Peyer's patch (tissue), 4 donors: Measurements from ENCODE around the gene NFE2L1. TPM values are rescaled to one million over a fixed set of nuclear protein-coding genes. Genes with fewer than 3 reads are reported as not detected.

Experiments used
- DNase-seq, 3 donors: peaks; one replicate each; pipeline ENCODE4 v3.0.0-alpha.2; 2017 to 2019
- H3K27ac ChIP-seq, 4 donors: fragments of 200-600 bp; sonication (generic); one replicate each; pipeline ENCODE4 v1.5.1; 2016 to 2019
- H3K27me3 ChIP-seq, 2 donors: fragments of 200-600 bp; sonication (generic); one replicate each; pipeline ENCODE4 v1.5.1; 2019
- H3K36me3 ChIP-seq, 3 donors: fragments of 200-600 bp; sonication (generic); one replicate each; pipeline ENCODE4 v1.5.1; 2016 to 2019
- H3K4me1 ChIP-seq, 4 donors: fragments of 200-600 bp; sonication (generic); one replicate each; pipeline ENCODE4 v1.5.1; 2016 to 2019
- H3K4me3 ChIP-seq, 4 donors: fragments of 200-600 bp; sonication (generic); 1 replicate in 3 of 4; 2 replicates in 1 of 4; pipeline ENCODE4 v1.5.1; 2016 to 2019; ENCODE audit warnings: mild to moderate bottlenecking in 1 of 4
- H3K9me3 ChIP-seq, 4 donors: fragments of 200-600 bp; sonication (generic); one replicate each; pipeline ENCODE4 v1.5.1; 2016 to 2019; ENCODE audit warnings: mild to moderate bottlenecking in 1 of 4
- POLR2A ChIP-seq, 2 donors: fragments of 450-650 bp; IDR thresholded peaks; one replicate each; pipeline ENCODE4 v1.5.1; 2017; ENCODE audit warnings: antibody characterized with exemption in 2 of 2, mild to moderate bottlenecking in 2 of 2, moderate library complexity in 2 of 2
- total RNA-seq, 4 donors: library from RNA; depleted of rRNA; stranded (reverse); fragments of >200 nt; gene quantifications; one replicate each; pipeline ENCODE4 v1.1.0, GENCODE V29; 2016
- TF ChIP-seq, protein P1 (sequence below), 6 experiments: fragments of 450-650 bp in 4 of 6; fragments of 200-600 bp in 2 of 6; sonication (generic) in 1 of 6; IDR thresholded peaks; one replicate each; pipeline ENCODE4 v1.5.1; 2017 to 2019; ENCODE audit warnings: antibody characterized with exemption in 6 of 6, mild to moderate bottlenecking in 3 of 6, moderate library complexity in 1 of 6

NFE2L1 gene
- total RNA-seq, 4 donors from 2014 or later: 89.1 to 228 (median 217) TPM

DNA sequence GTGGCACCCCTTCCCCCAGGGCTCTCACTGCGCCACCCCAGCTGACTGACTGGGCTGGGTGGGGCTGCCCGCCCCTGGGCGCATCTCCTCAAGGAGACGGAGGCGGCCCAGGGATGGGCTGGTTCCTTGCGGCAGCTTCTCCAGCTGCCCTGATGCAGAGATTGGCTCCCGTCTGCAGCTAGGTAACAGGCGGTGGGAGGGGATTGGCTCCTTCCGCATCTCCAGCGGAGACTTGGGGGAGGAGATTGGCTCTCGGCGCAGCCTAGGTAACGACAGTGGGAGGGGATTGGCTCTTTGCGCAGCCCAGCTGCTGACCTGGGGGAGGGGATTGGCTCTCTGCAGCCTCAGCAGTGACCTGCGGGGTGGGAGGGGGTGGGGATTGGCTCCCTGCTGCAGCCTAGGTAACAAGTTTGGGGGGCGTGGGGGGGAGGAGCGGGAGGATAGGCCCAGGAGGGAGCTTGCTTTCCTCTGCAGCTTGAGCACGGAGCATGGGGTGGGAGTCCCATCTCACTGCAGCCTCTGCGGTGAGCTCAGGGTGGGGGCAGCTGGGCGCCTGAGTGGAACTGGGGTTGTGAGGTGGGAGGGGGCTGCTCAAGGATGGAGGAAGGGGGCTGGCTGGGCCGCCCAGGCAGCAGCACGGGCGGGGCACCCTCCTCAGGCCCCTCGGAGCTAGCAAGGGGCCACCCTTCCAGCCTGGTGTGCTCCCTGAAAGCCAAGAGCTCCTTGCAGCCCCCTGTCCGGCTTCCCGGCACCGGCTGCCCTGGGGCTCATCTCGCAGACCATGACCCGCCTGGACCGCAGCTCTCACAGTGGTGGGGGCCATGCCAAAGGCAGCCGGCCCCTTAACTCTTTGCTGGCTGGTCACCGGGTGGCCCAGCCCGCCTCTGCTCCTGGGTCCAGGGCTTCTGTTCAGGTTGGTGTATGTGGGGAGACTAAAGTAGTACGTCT lies 6.4 kb downstream of the NFE2L1 start:
- Histone ChIP-seq H3K4me3 (peak overlapping the region in 2 of 4 donors; percentile 80 to 85), H3K4me1 (peaks cover 3 to 61% (median 37%) of the 10 kb centered on the region in 4 donors), H3K27ac (peak overlapping the region; percentile 20 to 99 (median 78)), H3K36me3 (peaks cover 0 to 86% (median 0%) of the 10 kb centered on the region in 3 donors), H3K9me3 (no peaks in the 10 kb centered on the region), H3K27me3 (no peaks in the 10 kb centered on the region)
- no peak for DNase-seq
- TF ChIP-seq, protein P1, sequence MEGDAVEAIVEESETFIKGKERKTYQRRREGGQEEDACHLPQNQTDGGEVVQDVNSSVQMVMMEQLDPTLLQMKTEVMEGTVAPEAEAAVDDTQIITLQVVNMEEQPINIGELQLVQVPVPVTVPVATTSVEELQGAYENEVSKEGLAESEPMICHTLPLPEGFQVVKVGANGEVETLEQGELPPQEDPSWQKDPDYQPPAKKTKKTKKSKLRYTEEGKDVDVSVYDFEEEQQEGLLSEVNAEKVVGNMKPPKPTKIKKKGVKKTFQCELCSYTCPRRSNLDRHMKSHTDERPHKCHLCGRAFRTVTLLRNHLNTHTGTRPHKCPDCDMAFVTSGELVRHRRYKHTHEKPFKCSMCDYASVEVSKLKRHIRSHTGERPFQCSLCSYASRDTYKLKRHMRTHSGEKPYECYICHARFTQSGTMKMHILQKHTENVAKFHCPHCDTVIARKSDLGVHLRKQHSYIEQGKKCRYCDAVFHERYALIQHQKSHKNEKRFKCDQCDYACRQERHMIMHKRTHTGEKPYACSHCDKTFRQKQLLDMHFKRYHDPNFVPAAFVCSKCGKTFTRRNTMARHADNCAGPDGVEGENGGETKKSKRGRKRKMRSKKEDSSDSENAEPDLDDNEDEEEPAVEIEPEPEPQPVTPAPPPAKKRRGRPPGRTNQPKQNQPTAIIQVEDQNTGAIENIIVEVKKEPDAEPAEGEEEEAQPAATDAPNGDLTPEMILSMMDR (IDR thresholded peaks at IDR 0.05): no peak
- no peak for TF ChIP-seq POLR2A (IDR thresholded peaks at IDR 0.05)

DNA sequence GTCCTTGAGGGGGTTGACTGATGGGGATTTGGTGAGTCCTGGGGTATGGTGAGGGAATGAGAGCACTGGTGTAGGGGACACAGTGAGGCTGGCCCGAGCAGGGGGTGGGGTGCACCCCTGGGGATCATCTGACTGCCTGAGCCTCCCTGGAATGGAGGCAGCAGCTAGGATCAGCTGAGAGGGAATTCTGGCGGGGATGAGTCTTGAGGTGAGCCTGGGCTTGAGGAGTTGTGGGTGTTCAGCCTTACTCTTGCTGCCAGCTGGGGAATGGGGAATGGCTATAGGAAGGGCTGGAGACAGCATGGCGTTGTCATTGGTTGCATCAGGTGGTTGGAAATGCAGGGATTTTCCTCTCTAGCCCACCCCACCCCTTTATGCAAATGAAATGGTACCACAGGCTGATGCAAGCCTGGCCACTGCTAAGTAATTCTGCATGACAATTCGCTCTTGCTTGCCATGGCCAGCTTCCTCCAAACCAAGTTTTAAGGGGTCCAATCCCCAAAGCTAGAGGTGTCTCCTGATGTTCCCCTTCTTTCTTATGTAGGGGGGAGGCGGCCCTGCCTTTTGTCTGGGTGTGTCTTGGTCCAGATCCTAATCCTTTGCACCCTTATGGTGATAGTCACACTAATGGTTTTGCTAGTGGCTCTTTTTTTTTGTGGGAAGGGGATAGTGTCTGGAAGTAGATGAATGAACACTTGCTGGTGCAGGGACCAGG lies 7.5 kb downstream of the NFE2L1 start:
- TF ChIP-seq, protein P1 (IDR thresholded peaks at IDR 0.05): no peak
- TF ChIP-seq POLR2A (IDR thresholded peaks at IDR 0.05): no peak
- H3K4me1 ChIP-seq: peaks cover 3 to 49% (median 32%) of the 10 kb centered on the region in 4 donors
- H3K27ac ChIP-seq: peak overlapping the region in 1 of 4 donors; percentile 30
- no peak for DNase-seq
- no peaks in the 10 kb centered on the region for H3K27me3 ChIP-seq
- no peaks in the 10 kb centered on the region for H3K9me3 ChIP-seq
- peaks cover 0 to 96% (median 0%) of the 10 kb centered on the region in 3 donors for H3K36me3 ChIP-seq
- no peak overlapping the region for H3K4me3 ChIP-seq

DNA sequence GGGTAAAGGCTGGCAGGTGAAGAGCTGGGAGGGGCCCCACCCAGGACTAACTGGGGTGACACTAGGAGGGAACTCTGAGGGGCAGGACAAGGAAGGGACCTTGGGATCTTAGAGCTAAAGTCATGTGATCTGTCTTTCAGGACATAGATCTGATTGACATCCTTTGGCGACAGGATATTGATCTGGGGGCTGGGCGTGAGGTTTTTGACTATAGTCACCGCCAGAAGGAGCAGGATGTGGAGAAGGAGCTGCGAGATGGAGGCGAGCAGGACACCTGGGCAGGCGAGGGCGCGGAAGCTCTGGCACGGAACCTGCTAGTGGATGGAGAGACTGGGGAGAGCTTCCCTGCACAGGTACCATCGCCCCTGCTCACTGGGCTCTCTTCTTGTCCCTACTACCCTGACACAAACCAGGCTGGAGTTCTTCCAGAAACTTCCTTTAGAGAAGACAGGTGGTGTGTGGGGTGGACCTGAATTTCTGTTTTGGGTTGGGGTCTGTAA lies 8.1 kb downstream of the NFE2L1 start:
- H3K4me3 ChIP-seq: no peak overlapping the region
- H3K36me3 ChIP-seq: peaks cover 0 to 96% (median 0%) of the 10 kb centered on the region in 3 donors
- no peak for DNase-seq
- TF ChIP-seq, protein P1 (IDR thresholded peaks at IDR 0.05): no peak
- no peak for TF ChIP-seq POLR2A (IDR thresholded peaks at IDR 0.05)
- no peaks in the 10 kb centered on the region for H3K9me3 ChIP-seq
- H3K27ac ChIP-seq: peak overlapping the region in 1 of 4 donors; percentile 17
- peaks cover 3 to 43% (median 31%) of the 10 kb centered on the region in 4 donors for H3K4me1 ChIP-seq
- no peaks in the 10 kb centered on the region for H3K27me3 ChIP-seq

DNA sequence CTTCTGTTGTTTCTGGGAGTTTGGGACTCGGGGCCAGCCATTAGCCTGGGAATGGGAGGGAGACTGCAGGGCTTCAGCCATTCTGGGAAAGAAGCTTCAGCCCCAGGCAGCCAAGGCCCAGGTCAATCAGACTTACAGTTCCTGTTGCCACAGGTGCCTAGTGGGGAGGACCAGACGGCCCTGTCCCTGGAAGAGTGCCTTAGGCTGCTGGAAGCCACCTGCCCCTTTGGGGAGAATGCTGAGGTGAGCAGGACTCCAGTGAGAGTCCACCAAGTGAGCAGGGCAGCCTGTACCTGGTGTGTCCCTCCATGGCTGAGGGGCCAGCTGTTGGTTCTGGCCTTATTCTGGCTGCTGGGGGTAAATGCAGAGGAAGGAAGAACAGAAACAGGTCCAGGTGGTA lies 8.7 kb downstream of the NFE2L1 start:
- Histone ChIP-seq H3K36me3 (peaks cover 0 to 97% (median 0%) of the 10 kb centered on the region in 3 donors), H3K27ac (no peak overlapping the region), H3K4me3 (no peak overlapping the region), H3K27me3 (no peaks in the 10 kb centered on the region), H3K4me1 (peaks cover 3 to 38% (median 25%) of the 10 kb centered on the region in 4 donors), H3K9me3 (no peaks in the 10 kb centered on the region)
- TF ChIP-seq, protein P1 (IDR thresholded peaks at IDR 0.05): no peak
- no peak for TF ChIP-seq POLR2A (IDR thresholded peaks at IDR 0.05)
- no peak for DNase-seq

DNA sequence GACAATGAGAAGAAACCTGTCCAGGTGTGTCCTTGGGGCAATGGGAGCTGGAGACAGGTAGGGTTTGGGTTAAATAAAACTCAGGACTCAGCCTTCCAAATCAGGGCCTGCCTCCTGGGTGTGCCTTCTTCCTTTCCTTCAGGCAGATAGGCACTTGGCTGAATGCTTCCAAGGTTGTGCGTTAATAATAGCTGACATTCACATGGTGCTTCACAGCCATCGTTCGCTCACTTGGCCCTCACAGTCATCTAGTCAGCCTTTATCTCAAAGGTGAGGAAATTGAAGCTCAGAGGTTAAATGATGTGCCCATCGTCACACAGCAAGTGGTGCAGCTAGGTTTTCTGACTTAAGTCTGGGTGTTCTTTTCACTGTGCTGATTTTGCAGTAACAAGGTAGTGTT lies 9.5 kb downstream of the NFE2L1 start:
- Histone ChIP-seq H3K27ac (no peak overlapping the region), H3K4me3 (no peak overlapping the region), H3K27me3 (no peaks in the 10 kb centered on the region), H3K36me3 (peaks cover 0 to 97% (median 0%) of the 10 kb centered on the region in 3 donors), H3K9me3 (no peaks in the 10 kb centered on the region), H3K4me1 (peaks cover 3 to 31% (median 21%) of the 10 kb centered on the region in 4 donors)
- TF ChIP-seq POLR2A (IDR thresholded peaks at IDR 0.05): no peak
- TF ChIP-seq, protein P1 (IDR thresholded peaks at IDR 0.05): no peak
- no peak for DNase-seq
